NCI-H460 (cell line): Measurements from ENCODE around the gene CEACAM4. TPM values are rescaled to one million over a fixed set of nuclear protein-coding genes. Genes with fewer than 3 reads are reported as not detected.
A peak's percentile ranks its signal among the peaks of the same experiment; 100 is the strongest.
"Not testable (repeated sequence)": the region's sequence is repeated elsewhere in the genome, so short reads cannot be mapped to it uniquely, and the experiment has no call there.

Experiments
- DNase-seq: peaks from one replicate; pipeline ENCODE4 v3.0.0-alpha.2; 2016; ENCODE audit warnings: low read depth; ENCODE audit errors: extremely low read depth
- polyA plus RNA-seq: library from polyadenylated mRNA; depleted of rRNA; stranded (reverse); fragments of >200 nt; gene quantifications from 2 replicates; pipeline ENCODE4 v1.2.3, GENCODE V29; 2014; cell fraction: nucleus; rRNA removed
- total RNA-seq: library from RNA; depleted of rRNA; stranded (reverse); fragments of >200 nt; shearing (Covaris generic); gene quantifications from 2 replicates; pipeline ENCODE4 v1.2.3, GENCODE V29; 2014; rRNA removed

CEACAM4 gene
- total RNA-seq, result not detected in 2 replicates
- not detected in 2 replicates for polyA plus RNA-seq

GRCh38 chr19:41626877-41627276, at the start of gene CEACAM4:
CEACAM4 (minus strand) TSS chr19:41627074; CDS start chr19:41626963, 111 bp downstream.
- DNase-seq, result no peak

- no peak for DNase-seq
Measured at GRCh38 chr19:41671486-41671885, 44.6 kb upstream of the CEACAM4 start.

- DNase-seq, result no peak
Measured at GRCh38 chr19:41670755-41671154, 43.9 kb upstream of the CEACAM4 start.

- DNase-seq, result no peak
Measured at GRCh38 chr19:41668315-41668714, 41.4 kb upstream of the CEACAM4 start.

GRCh38 chr19:41666075-41666474, 39.2 kb upstream of the CEACAM4 start:
- no peak for DNase-seq

GRCh38 chr19:41657157-41657556, 30.3 kb upstream of the CEACAM4 start:
- DNase-seq, result no peak

- DNase-seq, result not testable (repeated sequence)
Measured at GRCh38 chr19:41656756-41657155, 29.9 kb upstream of the CEACAM4 start.

- DNase-seq, result no peak
Measured at GRCh38 chr19:41652250-41652649, 25.4 kb upstream of the CEACAM4 start.

GRCh38 chr19:41649827-41650226, 23.0 kb upstream of the CEACAM4 start:
- no peak for DNase-seq

GRCh38 chr19:41646589-41647204, 19.8 kb upstream of the CEACAM4 start:
- no peak for DNase-seq

GRCh38 chr19:41641879-41642485, 15.1 kb upstream of the CEACAM4 start:
- DNase-seq, result peak; percentile 52

- no peak for DNase-seq
Measured at GRCh38 chr19:41638641-41639081, 11.8 kb upstream of the CEACAM4 start.

- DNase-seq, result no peak
Measured at GRCh38 chr19:41637484-41637883, 10.6 kb upstream of the CEACAM4 start.

GRCh38 chr19:41627966-41628675, 1.2 kb upstream of the CEACAM4 start:
- DNase-seq, result no peak

GRCh38 chr19:41626278-41626677, 596 bp downstream of the CEACAM4 start:
- DNase-seq, result no peak

- no peak for DNase-seq
Measured at GRCh38 chr19:41624937-41625336, 1.9 kb downstream of the CEACAM4 start.

- DNase-seq, result no peak
Measured at GRCh38 chr19:41624515-41624914, 2.4 kb downstream of the CEACAM4 start.

GRCh38 chr19:41623360-41623759, 3.5 kb downstream of the CEACAM4 start:
- no peak for DNase-seq

- DNase-seq, result no peak
Measured at GRCh38 chr19:41621654-41622053, 5.2 kb downstream of the CEACAM4 start.

GRCh38 chr19:41621226-41621625, 5.6 kb downstream of the CEACAM4 start:
- no peak for DNase-seq

GRCh38 chr19:41620171-41620570, 6.7 kb downstream of the CEACAM4 start:
- no peak for DNase-seq
